Upper lobe of left lung (tissue), 4 donors: ENCODE measurements around the gene CELSR1.

ENCODE experiments used
- POLR2A ChIP-seq, 4 donors: fragments of 450-650 bp; IDR thresholded peaks; one replicate each; pipeline ENCODE4 v1.5.1; 2016 to 2017; ENCODE audit warnings: antibody characterized with exemption in 4 of 4, mild to moderate bottlenecking in 2 of 4
- POLR2AphosphoS5 ChIP-seq, 2 donors: sonication (generic); formaldehyde crosslinking; IDR thresholded peaks; one replicate each; pipeline ENCODE4 v1.5.1; 2017; ENCODE audit warnings: antibody characterized with exemption in 2 of 2
- TF ChIP-seq, protein P1 (sequence below), 6 experiments: fragments of 450-650 bp in 4 of 6; fragments of 200-600 bp in 2 of 6; sonication (generic) in 2 of 6; IDR thresholded peaks; one replicate each; pipeline ENCODE4 v1.5.1; 2016 to 2019; ENCODE audit warnings: antibody characterized with exemption in 6 of 6

DNA sequence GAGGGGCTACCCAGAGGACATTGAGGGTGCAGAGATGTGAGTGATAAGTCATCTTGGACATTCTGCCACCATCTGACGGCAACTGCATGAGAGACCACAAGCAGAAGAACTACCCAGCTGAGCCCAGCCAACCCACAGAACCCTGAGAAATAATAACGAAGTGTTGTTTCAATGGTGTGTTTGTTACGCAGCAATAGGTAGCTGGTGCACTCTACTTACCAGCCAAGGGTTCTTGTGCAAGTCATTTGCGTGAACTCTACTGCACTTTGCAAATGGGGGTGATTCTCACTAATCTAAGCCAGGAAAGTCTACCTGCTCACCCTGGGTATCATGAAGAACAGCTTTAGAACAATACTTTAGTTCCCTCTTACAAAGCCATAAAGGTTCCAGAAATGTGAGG is 15.8 kb upstream of the CELSR1 start:
- TF ChIP-seq, protein P1, sequence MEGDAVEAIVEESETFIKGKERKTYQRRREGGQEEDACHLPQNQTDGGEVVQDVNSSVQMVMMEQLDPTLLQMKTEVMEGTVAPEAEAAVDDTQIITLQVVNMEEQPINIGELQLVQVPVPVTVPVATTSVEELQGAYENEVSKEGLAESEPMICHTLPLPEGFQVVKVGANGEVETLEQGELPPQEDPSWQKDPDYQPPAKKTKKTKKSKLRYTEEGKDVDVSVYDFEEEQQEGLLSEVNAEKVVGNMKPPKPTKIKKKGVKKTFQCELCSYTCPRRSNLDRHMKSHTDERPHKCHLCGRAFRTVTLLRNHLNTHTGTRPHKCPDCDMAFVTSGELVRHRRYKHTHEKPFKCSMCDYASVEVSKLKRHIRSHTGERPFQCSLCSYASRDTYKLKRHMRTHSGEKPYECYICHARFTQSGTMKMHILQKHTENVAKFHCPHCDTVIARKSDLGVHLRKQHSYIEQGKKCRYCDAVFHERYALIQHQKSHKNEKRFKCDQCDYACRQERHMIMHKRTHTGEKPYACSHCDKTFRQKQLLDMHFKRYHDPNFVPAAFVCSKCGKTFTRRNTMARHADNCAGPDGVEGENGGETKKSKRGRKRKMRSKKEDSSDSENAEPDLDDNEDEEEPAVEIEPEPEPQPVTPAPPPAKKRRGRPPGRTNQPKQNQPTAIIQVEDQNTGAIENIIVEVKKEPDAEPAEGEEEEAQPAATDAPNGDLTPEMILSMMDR (IDR thresholded peaks at IDR 0.05) = no peak
- TF ChIP-seq POLR2A (IDR thresholded peaks at IDR 0.05) = no peak
- no peak for TF ChIP-seq POLR2AphosphoS5 (IDR thresholded peaks at IDR 0.05)
